CD4-positive, CD25-positive, alpha-beta regulatory T cell (primary cell): ENCODE results near the gene CRACR2B. TPM values are rescaled to one million over a fixed set of nuclear protein-coding genes. Genes with fewer than 3 reads are reported as not detected.

Experiments
- polyA plus RNA-seq, 4 donors: library from polyadenylated mRNA; unstranded; fragments of 300-500 nt; fragmentation: Illumina TruSeq; gene quantifications; one replicate each; pipeline ENCODE4 v1.2.3, GENCODE V29; 2021
- total RNA-seq: library from RNA; stranded (reverse); gene quantifications from one replicate; pipeline ENCODE4 v1.2.3, GENCODE V29; 2022

CRACR2B gene
- total and polyA plus RNA-seq, 5 donors from 2014 or later: 0.11 to 1.2 (median 0.21) TPM; not detected in 1

Other genes starting within 250 kb of the CRACR2B start
- 120 TPM for gene IRF7, start 212.0 kb upstream of the CRACR2B start, total RNA-seq
- gene IRF7, start 212.0 kb upstream of the CRACR2B start, polyA plus RNA-seq: 10 to 100 TPM; 27.2 to 38.9 (median 28.6) TPM
- not detected for gene CDHR5, start 203.0 kb upstream of the CRACR2B start, total RNA-seq
- gene CDHR5, start 203.0 kb upstream of the CRACR2B start, polyA plus RNA-seq: not detected
- gene SCT, start 200.7 kb upstream of the CRACR2B start, total RNA-seq: not detected
- not detected for gene SCT, start 200.7 kb upstream of the CRACR2B start, polyA plus RNA-seq
- not detected for gene DRD4, start 190.7 kb upstream of the CRACR2B start, total RNA-seq
- not detected for gene DRD4, start 190.7 kb upstream of the CRACR2B start, polyA plus RNA-seq
- 84.1 TPM for gene DEAF1, start 132.7 kb upstream of the CRACR2B start, total RNA-seq
- 10 to 100 TPM; 33.5 to 46.5 (median 37.4) TPM for gene DEAF1, start 132.7 kb upstream of the CRACR2B start, polyA plus RNA-seq
- 26.3 TPM for gene TMEM80, start 132.1 kb upstream of the CRACR2B start, total RNA-seq
- 10 to 100 TPM; 24.5 to 35.0 (median 27.0) TPM for gene TMEM80, start 132.1 kb upstream of the CRACR2B start, polyA plus RNA-seq
- gene EPS8L2, start 121.7 kb upstream of the CRACR2B start, total RNA-seq: 11.2 TPM
- 10 to 100 TPM; 17.4 to 19.4 (median 18.3) TPM for gene EPS8L2, start 121.7 kb upstream of the CRACR2B start, polyA plus RNA-seq
- 68.3 TPM for gene TALDO1, start 80.5 kb upstream of the CRACR2B start, total RNA-seq
- 100 to 1,000 TPM; 227 to 274 (median 240) TPM for gene TALDO1, start 80.5 kb upstream of the CRACR2B start, polyA plus RNA-seq
- 42.1 TPM for gene GATD1, start 50.4 kb upstream of the CRACR2B start, total RNA-seq
- gene GATD1, start 50.4 kb upstream of the CRACR2B start, polyA plus RNA-seq: 1 to 10 TPM; 3.6 to 5.5 (median 4.8) TPM
- gene CEND1, start 37.8 kb upstream of the CRACR2B start, total RNA-seq: not detected
- under 1 TPM in 3 of 4 donors, not detected in 1; 0.47 to 0.67 (median 0.49) TPM for gene CEND1, start 37.8 kb upstream of the CRACR2B start, polyA plus RNA-seq
- gene SLC25A22, start 29.6 kb upstream of the CRACR2B start, total RNA-seq: 20.3 TPM
- 1 to 10 TPM; 5.3 to 6.6 (median 6.4) TPM for gene SLC25A22, start 29.6 kb upstream of the CRACR2B start, polyA plus RNA-seq
- 31.7 TPM for gene PIDD1, start 22.7 kb upstream of the CRACR2B start, total RNA-seq
- 1 to 10 TPM; 1.8 to 6.7 (median 4.3) TPM for gene PIDD1, start 22.7 kb upstream of the CRACR2B start, polyA plus RNA-seq
- gene RPLP2, start 18.0 kb upstream of the CRACR2B start, total RNA-seq: 2,852 TPM
- gene RPLP2, start 18.0 kb upstream of the CRACR2B start, polyA plus RNA-seq: 1,000 to 10,000 TPM; 2,313 to 3,705 (median 3,130) TPM
- 195 TPM for gene PNPLA2, start 9.0 kb upstream of the CRACR2B start, total RNA-seq
- gene PNPLA2, start 9.0 kb upstream of the CRACR2B start, polyA plus RNA-seq: 10 to 100 TPM; 23.9 to 28.0 (median 24.6) TPM
- gene CD151, start 5.0 kb downstream of the CRACR2B start, total RNA-seq: 20.7 TPM
- gene CD151, start 5.0 kb downstream of the CRACR2B start, polyA plus RNA-seq: 10 to 100 TPM in 2 of 4 donors, 1 to 10 TPM in 2; 5.5 to 15.9 (median 8.8) TPM
- 43.1 TPM for gene POLR2L, start 14.6 kb downstream of the CRACR2B start, total RNA-seq
- gene POLR2L, start 14.6 kb downstream of the CRACR2B start, polyA plus RNA-seq: 100 to 1,000 TPM in 1 of 4 donors, 10 to 100 TPM in 3; 62.7 to 101 (median 75.3) TPM
- gene TSPAN4, start 14.9 kb downstream of the CRACR2B start, total RNA-seq: 2.2 TPM
- gene TSPAN4, start 14.9 kb downstream of the CRACR2B start, polyA plus RNA-seq: 1 to 10 TPM; 1.2 to 1.7 (median 1.4) TPM
- 28.7 TPM for gene CHID1, start 82.9 kb downstream of the CRACR2B start, total RNA-seq
- 10 to 100 TPM; 40.2 to 50.6 (median 47.7) TPM for gene CHID1, start 82.9 kb downstream of the CRACR2B start, polyA plus RNA-seq
- gene AP2A2, start 98.0 kb downstream of the CRACR2B start, total RNA-seq: 85.9 TPM
- 10 to 100 TPM in 1 of 4 donors, 1 to 10 TPM in 3; 6.2 to 10.2 (median 7.0) TPM for gene AP2A2, start 98.0 kb downstream of the CRACR2B start, polyA plus RNA-seq
- gene MUC6, start 208.8 kb downstream of the CRACR2B start, total RNA-seq: not detected
- under 1 TPM in 1 of 4 donors, not detected in 3; 0.23 TPM for gene MUC6, start 208.8 kb downstream of the CRACR2B start, polyA plus RNA-seq
- gene MUC2, start 247.0 kb downstream of the CRACR2B start, total RNA-seq: not detected
- gene MUC2, start 247.0 kb downstream of the CRACR2B start, polyA plus RNA-seq: not detected